ENCODE data around the gene ST6GALNAC4.

The ST6GALNAC4 gene

GRCh38 chr9:127945942-127946341, 29.1 kb upstream of the ST6GALNAC4 start:
- peaks cover 11 to 22% of the 10 kb centered on the region in 2 donors for H3K36me3 ChIP-seq (ENCODE audit: control insufficient read depth in 2 of 2, insufficient read depth in 2 of 2, low read length in 2 of 2)
- H3K9ac ChIP-seq (ENCODE audit: low read length in 2 of 2): no peak overlapping the region
- H3K27ac ChIP-seq (ENCODE audit: low read length): no peak overlapping the region
- H3K4me3 ChIP-seq (ENCODE audit: low read length in 2 of 2): no peak overlapping the region
- no peaks in the 10 kb centered on the region for H3K27me3 ChIP-seq (ENCODE audit: control insufficient read depth in 1 of 2, insufficient read depth in 2 of 2, low read length in 2 of 2)
- H3K9me3 ChIP-seq (ENCODE audit: control insufficient read depth in 2 of 2, low read length in 2 of 2): no peaks in the 10 kb centered on the region
- peaks cover 27% of the 10 kb centered on the region for H3K4me1 ChIP-seq (ENCODE audit: control insufficient read depth, insufficient read depth, low read length)

- no peak overlapping the region for H3K27ac ChIP-seq (ENCODE audit: low read length)
- peaks cover 24% of the 10 kb centered on the region for H3K4me1 ChIP-seq (ENCODE audit: control insufficient read depth, insufficient read depth, low read length)
- H3K27me3 ChIP-seq (ENCODE audit: control insufficient read depth in 1 of 2, insufficient read depth in 2 of 2, low read length in 2 of 2): no peaks in the 10 kb centered on the region
- no peak overlapping the region for H3K4me3 ChIP-seq (ENCODE audit: low read length in 2 of 2)
- no peak overlapping the region for H3K9ac ChIP-seq (ENCODE audit: low read length in 2 of 2)
- peaks cover 11 to 21% of the 10 kb centered on the region in 2 donors for H3K36me3 ChIP-seq (ENCODE audit: control insufficient read depth in 2 of 2, insufficient read depth in 2 of 2, low read length in 2 of 2)
- H3K9me3 ChIP-seq (ENCODE audit: control insufficient read depth in 2 of 2, low read length in 2 of 2): no peaks in the 10 kb centered on the region
These were observed 28.5 kb upstream of the ST6GALNAC4 start for GRCh38 chr9:127945338-127945737.

- no peaks in the 10 kb centered on the region for H3K9me3 ChIP-seq (ENCODE audit: control insufficient read depth in 2 of 2, low read length in 2 of 2)
- H3K4me1 ChIP-seq (ENCODE audit: control insufficient read depth, insufficient read depth, low read length): peaks cover 23% of the 10 kb centered on the region
- H3K27ac ChIP-seq (ENCODE audit: low read length): no peak overlapping the region
- no peak overlapping the region for H3K4me3 ChIP-seq (ENCODE audit: low read length in 2 of 2)
- peaks cover 11 to 20% of the 10 kb centered on the region in 2 donors for H3K36me3 ChIP-seq (ENCODE audit: control insufficient read depth in 2 of 2, insufficient read depth in 2 of 2, low read length in 2 of 2)
- H3K9ac ChIP-seq (ENCODE audit: low read length in 2 of 2): no peak overlapping the region
- H3K27me3 ChIP-seq (ENCODE audit: control insufficient read depth in 1 of 2, insufficient read depth in 2 of 2, low read length in 2 of 2): no peaks in the 10 kb centered on the region
These were observed 27.9 kb upstream of the ST6GALNAC4 start for GRCh38 chr9:127944586-127945218.

GRCh38 chr9:127943731-127944144, 26.9 kb upstream of the ST6GALNAC4 start:
- Histone ChIP-seq H3K4me3 (ENCODE audit: low read length in 2 of 2) (no peak overlapping the region), H3K27ac (ENCODE audit: low read length) (peak overlapping the region; percentile 24), H3K9ac (ENCODE audit: low read length in 2 of 2) (no peak overlapping the region), H3K27me3 (ENCODE audit: control insufficient read depth in 1 of 2, insufficient read depth in 2 of 2, low read length in 2 of 2) (no peaks in the 10 kb centered on the region), H3K36me3 (ENCODE audit: control insufficient read depth in 2 of 2, insufficient read depth in 2 of 2, low read length in 2 of 2) (peaks cover 11 to 20% of the 10 kb centered on the region in 2 donors), H3K9me3 (ENCODE audit: control insufficient read depth in 2 of 2, low read length in 2 of 2) (no peaks in the 10 kb centered on the region), H3K4me1 (ENCODE audit: control insufficient read depth, insufficient read depth, low read length) (peaks cover 20% of the 10 kb centered on the region)

GRCh38 chr9:127943011-127943662, 26.3 kb upstream of the ST6GALNAC4 start:
- no peaks in the 10 kb centered on the region for H3K9me3 ChIP-seq (ENCODE audit: control insufficient read depth in 2 of 2, low read length in 2 of 2)
- H3K36me3 ChIP-seq (ENCODE audit: control insufficient read depth in 2 of 2, insufficient read depth in 2 of 2, low read length in 2 of 2): peaks cover 11 to 19% of the 10 kb centered on the region in 2 donors
- H3K9ac ChIP-seq (ENCODE audit: low read length in 2 of 2): no peak overlapping the region
- peaks cover 25% of the 10 kb centered on the region for H3K4me1 ChIP-seq (ENCODE audit: control insufficient read depth, insufficient read depth, low read length)
- no peaks in the 10 kb centered on the region for H3K27me3 ChIP-seq (ENCODE audit: control insufficient read depth in 1 of 2, insufficient read depth in 2 of 2, low read length in 2 of 2)
- no peak overlapping the region for H3K4me3 ChIP-seq (ENCODE audit: low read length in 2 of 2)
- no peak overlapping the region for H3K27ac ChIP-seq (ENCODE audit: low read length)

- H3K9ac ChIP-seq (ENCODE audit: low read length in 2 of 2): no peak overlapping the region
- no peaks in the 10 kb centered on the region for H3K9me3 ChIP-seq (ENCODE audit: control insufficient read depth in 2 of 2, low read length in 2 of 2)
- H3K36me3 ChIP-seq (ENCODE audit: control insufficient read depth in 2 of 2, insufficient read depth in 2 of 2, low read length in 2 of 2): peaks cover 11 to 12% of the 10 kb centered on the region in 2 donors
- H3K27ac ChIP-seq (ENCODE audit: low read length): no peak overlapping the region
- no peak overlapping the region for H3K4me3 ChIP-seq (ENCODE audit: low read length in 2 of 2)
- H3K4me1 ChIP-seq (ENCODE audit: control insufficient read depth, insufficient read depth, low read length): peaks cover 28% of the 10 kb centered on the region
- H3K27me3 ChIP-seq (ENCODE audit: control insufficient read depth in 1 of 2, insufficient read depth in 2 of 2, low read length in 2 of 2): no peaks in the 10 kb centered on the region
These were observed 25.6 kb upstream of the ST6GALNAC4 start for GRCh38 chr9:127942216-127943010.

DNA sequence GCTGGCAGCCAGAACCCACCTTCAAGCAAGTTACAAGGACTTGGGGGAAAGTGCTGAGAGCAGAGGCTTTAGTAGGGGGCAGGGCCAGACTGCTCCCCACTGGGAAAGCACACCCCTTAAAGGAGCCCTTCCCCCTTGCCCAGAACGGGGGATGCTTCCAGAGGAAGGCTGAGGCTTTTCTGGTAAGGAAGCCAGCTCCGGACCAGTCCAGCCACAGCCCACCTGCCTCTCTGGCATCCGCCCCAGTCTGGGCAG, 25.0 kb upstream of the ST6GALNAC4 start:
- H3K4me3 ChIP-seq (ENCODE audit: low read length in 2 of 2): no peak overlapping the region
- H3K9me3 ChIP-seq (ENCODE audit: control insufficient read depth in 2 of 2, low read length in 2 of 2): no peaks in the 10 kb centered on the region
- H3K36me3 ChIP-seq (ENCODE audit: control insufficient read depth in 2 of 2, insufficient read depth in 2 of 2, low read length in 2 of 2): peaks cover 11% of the 10 kb centered on the region in 2 donors
- H3K27me3 ChIP-seq (ENCODE audit: control insufficient read depth in 1 of 2, insufficient read depth in 2 of 2, low read length in 2 of 2): no peaks in the 10 kb centered on the region
- H3K27ac ChIP-seq (ENCODE audit: low read length): no peak overlapping the region
- peaks cover 33% of the 10 kb centered on the region for H3K4me1 ChIP-seq (ENCODE audit: control insufficient read depth, insufficient read depth, low read length)
- H3K9ac ChIP-seq (ENCODE audit: low read length in 2 of 2): no peak overlapping the region

DNA sequence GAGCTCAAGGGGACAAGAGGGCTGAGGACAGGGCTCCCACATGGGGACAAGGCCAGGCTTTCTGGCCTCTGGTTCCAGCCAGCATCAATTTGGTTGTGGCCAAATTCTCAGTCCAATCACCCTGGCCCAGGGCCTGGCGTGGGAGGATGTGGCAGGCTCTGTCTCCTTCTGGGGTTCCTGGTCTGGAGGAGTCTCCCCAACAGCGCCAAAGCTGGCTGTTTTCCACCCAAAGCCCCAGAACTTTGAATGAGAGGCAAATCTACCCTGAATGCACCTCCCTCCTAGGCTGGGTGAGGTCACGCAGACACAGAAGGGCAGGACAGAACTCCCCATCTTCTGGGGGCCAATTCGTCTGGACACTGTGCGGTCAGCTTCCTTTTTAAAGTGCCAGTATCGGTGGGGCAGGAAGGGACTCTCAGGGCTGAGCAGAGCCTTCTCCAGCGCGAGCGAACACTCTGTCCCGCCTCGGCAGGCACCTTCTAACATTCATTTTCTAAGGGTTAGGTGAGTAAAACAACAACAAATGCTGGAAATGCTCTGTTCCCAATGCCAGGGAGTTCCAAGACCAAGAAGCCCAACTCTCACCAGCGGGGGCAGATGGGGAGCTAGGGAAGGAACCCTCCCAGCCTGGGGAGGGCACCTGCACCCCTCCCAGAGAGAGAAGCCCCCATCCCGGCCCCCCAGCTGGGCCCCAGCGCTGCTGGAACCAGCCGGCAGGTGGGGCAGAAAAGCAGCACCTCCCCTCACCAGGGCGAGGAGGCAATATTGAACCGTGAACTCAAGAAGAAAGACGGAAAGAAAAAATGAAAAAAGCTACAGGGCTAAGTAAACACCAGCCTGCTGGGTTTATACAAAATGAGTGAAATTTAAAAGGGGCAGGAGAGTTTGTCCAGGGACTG, 24.5 kb upstream of the ST6GALNAC4 start:
- H3K27me3 ChIP-seq (ENCODE audit: control insufficient read depth in 1 of 2, insufficient read depth in 2 of 2, low read length in 2 of 2): no peaks in the 10 kb centered on the region
- no peak overlapping the region for H3K9ac ChIP-seq (ENCODE audit: low read length in 2 of 2)
- H3K36me3 ChIP-seq (ENCODE audit: control insufficient read depth in 2 of 2, insufficient read depth in 2 of 2, low read length in 2 of 2): peaks cover 11% of the 10 kb centered on the region in 2 donors
- no peak overlapping the region for H3K4me3 ChIP-seq (ENCODE audit: low read length in 2 of 2)
- no peak overlapping the region for H3K27ac ChIP-seq (ENCODE audit: low read length)
- peaks cover 37% of the 10 kb centered on the region for H3K4me1 ChIP-seq (ENCODE audit: control insufficient read depth, insufficient read depth, low read length)
- no peaks in the 10 kb centered on the region for H3K9me3 ChIP-seq (ENCODE audit: control insufficient read depth in 2 of 2, low read length in 2 of 2)

GRCh38 chr9:127940593-127940992, 23.8 kb upstream of the ST6GALNAC4 start:
- Histone ChIP-seq H3K9ac (ENCODE audit: low read length in 2 of 2) (no peak overlapping the region), H3K27me3 (ENCODE audit: control insufficient read depth in 1 of 2, insufficient read depth in 2 of 2, low read length in 2 of 2) (no peaks in the 10 kb centered on the region), H3K36me3 (ENCODE audit: control insufficient read depth in 2 of 2, insufficient read depth in 2 of 2, low read length in 2 of 2) (peaks cover 11 to 15% of the 10 kb centered on the region in 2 donors), H3K27ac (ENCODE audit: low read length) (no peak overlapping the region), H3K4me3 (ENCODE audit: low read length in 2 of 2) (no peak overlapping the region), H3K9me3 (ENCODE audit: control insufficient read depth in 2 of 2, low read length in 2 of 2) (no peaks in the 10 kb centered on the region), H3K4me1 (ENCODE audit: control insufficient read depth, insufficient read depth, low read length) (peaks cover 44% of the 10 kb centered on the region)

DNA sequence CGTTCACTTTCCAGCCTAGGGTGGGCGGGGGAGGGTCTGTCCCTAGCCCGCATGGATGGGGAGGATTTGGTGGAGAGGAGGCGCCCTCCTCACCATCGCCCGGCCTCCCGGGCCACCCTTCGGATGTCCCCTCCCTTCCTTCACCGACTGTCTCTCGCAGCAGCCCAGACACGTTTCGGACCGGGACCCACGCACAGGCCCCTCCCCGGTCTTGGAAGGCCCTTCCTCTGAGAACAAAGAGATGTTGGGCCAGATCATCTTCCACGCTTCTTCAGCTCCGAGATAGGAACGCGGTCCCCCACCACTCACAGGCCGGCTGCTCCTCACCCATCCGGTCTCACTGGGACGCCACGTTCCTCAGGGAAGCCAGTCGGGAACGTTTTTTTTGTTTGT, 21.5 kb upstream of the ST6GALNAC4 start:
- H3K27ac ChIP-seq (ENCODE audit: low read length): no peak overlapping the region
- H3K4me3 ChIP-seq (ENCODE audit: low read length in 2 of 2): peak overlapping the region; percentile 96 to 100
- H3K27me3 ChIP-seq (ENCODE audit: control insufficient read depth in 1 of 2, insufficient read depth in 2 of 2, low read length in 2 of 2): no peaks in the 10 kb centered on the region
- H3K36me3 ChIP-seq (ENCODE audit: control insufficient read depth in 2 of 2, insufficient read depth in 2 of 2, low read length in 2 of 2): peaks cover 4 to 8% of the 10 kb centered on the region in 2 donors
- peaks cover 41% of the 10 kb centered on the region for H3K4me1 ChIP-seq (ENCODE audit: control insufficient read depth, insufficient read depth, low read length)
- H3K9ac ChIP-seq (ENCODE audit: low read length in 2 of 2): peak overlapping the region; percentile 86 to 87
- H3K9me3 ChIP-seq (ENCODE audit: control insufficient read depth in 2 of 2, low read length in 2 of 2): no peaks in the 10 kb centered on the region

Data from stomach smooth muscle (tissue), 2 donors.